Measurements from ENCODE around the gene GNAT1.

The GNAT1 gene

GRCh38 chr3:50193746-50194127 lies 2.3 kb downstream of the GNAT1 start:
- TF ChIP-seq CTCF (IDR thresholded peaks at IDR 0.05): no peak

DNA sequence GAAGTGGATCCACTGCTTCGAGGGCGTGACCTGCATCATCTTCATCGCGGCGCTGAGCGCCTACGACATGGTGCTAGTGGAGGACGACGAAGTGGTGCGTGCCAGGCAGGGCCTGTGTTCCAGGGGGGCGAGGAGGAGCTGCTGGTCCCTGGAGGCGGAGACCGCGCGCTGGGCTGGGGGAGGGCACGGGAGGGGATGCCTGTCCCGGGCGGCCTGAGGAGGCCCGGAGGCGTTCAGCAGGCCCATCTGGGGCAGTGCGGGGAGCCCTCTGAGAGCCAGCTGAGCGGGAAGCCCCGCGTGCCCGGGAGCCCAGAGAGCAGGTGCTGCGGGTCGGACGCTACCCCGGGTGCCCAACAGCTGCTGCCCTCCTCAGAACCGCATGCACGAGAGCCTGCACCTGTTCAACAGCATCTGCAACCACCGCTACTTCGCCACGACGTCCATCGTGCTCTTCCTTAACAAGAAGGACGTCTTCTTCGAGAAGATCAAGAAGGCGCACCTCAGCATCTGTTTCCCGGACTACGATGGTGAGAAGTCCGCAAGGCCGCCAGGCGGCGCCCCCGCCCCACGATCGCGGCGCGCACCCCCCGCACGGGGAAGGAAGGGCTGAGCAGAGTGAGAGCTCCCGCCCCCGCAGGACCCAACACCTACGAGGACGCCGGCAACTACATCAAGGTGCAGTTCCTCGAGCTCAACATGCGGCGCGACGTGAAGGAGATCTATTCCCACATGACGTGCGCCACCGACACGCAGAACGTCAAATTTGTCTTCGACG lies 2.9 kb downstream of the GNAT1 start:
- peak; percentile 63 for TF ChIP-seq CTCF (IDR thresholded peaks at IDR 0.05)

DNA sequence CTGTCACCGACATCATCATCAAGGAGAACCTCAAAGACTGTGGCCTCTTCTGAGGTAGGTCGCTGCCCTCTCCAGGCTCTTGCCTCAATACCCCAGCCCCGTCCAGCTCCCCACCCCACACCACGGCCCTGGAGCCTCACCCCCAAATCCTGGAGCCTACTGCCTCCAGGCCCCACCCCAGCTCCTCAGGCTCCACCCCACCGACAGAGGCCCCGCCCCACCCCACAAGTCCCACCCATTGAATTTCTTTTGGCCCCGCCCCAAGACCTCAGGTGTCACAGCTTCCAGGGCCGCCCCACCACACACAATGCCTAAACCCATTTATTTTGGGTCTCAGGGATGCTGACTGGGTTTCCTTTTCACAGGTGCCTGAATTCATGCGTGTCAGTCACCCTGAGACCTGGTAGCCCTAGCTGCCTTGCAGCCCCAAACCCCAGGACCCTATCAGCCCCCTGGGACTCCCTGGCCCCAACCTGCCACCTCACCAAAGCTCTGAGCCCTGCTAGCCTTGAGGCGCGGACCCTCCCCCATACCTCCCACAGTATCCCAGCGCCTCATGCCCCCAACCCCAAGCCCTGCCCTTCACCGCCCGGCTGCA lies 3.6 kb downstream of the GNAT1 start:
- TF ChIP-seq CTCF (IDR thresholded peaks at IDR 0.05): no peak

DNA sequence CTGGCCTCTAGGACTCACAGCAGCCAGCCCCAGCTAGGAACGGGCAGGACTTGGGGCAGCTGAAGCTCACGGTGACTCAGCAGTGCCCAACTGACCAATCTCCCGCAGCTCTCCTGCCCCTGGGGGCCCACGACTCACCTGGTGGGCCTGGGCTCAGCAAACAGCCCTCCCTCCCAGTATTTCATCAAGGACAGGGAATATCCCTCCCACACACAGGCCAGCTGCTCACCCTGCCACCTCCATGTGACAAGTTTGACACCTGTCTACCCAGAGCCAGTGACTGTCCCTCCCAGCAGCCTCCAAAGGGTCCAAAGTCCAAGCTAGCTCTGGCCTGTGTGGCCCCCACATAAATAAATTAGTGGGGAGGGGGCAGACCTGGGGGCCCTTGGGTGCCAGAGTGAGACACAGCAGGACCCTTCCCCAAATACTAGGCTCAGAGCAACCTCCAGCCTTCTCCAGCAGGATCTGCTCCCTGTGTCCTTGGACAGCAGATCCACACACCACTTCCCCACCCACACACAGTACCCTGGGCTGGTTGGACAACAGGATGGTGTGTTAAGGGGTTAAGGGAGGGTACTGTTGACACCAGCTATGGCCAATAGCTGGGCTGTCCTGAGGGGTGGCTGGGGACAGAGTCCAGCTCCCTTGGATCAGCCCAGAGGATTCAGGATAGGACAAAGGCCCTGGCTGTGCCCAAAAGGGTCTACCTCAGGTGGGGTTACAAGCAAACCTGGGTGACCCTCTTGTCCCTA lies 4.3 kb downstream of the GNAT1 start:
- no peak for TF ChIP-seq CTCF (IDR thresholded peaks at IDR 0.05)

DNA sequence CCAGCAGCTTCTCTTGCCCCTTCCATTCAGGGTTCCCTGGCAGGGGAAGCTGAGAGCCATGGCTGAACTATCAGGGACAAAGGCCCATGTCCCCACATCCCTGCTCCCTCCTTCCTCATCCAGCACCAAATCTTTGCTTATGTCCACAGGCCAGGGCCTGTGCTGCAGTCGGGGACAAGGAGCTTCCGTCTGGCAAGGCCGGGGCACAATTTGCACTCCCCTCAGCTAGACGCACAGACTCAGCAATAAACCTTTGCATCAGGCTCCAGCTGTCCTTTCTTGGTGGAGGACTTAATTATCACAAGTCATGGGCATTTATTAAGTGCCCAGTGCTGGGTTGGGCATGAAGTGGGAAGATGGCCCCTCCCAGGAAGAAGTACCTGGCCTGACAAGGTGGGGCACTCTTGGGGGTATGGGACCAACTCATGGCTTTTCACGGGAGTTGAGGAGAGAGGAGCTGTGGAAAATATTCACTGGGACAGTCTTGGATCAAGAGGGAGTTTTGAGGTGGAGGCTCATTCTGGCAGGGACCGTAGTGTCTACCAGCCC lies 4.9 kb downstream of the GNAT1 start:
- TF ChIP-seq CTCF (IDR thresholded peaks at IDR 0.05): no peak

- TF ChIP-seq CTCF (IDR thresholded peaks at IDR 0.05): no peak
Observed at GRCh38 chr3:50201573-50202315, 10.3 kb downstream of the GNAT1 start.

Data from LNCAP (cell line).